Superior temporal gyrus (tissue), 1 donor: ENCODE measurements around the gene UTS2.

Experiments
- DNase-seq: peaks from one replicate; pipeline ENCODE4 v3.0.0-alpha.2; 2016; ENCODE audit errors: extremely low spot score

UTS2 gene, protein sequence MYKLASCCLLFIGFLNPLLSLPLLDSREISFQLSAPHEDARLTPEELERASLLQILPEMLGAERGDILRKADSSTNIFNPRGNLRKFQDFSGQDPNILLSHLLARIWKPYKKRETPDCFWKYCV

DNA sequence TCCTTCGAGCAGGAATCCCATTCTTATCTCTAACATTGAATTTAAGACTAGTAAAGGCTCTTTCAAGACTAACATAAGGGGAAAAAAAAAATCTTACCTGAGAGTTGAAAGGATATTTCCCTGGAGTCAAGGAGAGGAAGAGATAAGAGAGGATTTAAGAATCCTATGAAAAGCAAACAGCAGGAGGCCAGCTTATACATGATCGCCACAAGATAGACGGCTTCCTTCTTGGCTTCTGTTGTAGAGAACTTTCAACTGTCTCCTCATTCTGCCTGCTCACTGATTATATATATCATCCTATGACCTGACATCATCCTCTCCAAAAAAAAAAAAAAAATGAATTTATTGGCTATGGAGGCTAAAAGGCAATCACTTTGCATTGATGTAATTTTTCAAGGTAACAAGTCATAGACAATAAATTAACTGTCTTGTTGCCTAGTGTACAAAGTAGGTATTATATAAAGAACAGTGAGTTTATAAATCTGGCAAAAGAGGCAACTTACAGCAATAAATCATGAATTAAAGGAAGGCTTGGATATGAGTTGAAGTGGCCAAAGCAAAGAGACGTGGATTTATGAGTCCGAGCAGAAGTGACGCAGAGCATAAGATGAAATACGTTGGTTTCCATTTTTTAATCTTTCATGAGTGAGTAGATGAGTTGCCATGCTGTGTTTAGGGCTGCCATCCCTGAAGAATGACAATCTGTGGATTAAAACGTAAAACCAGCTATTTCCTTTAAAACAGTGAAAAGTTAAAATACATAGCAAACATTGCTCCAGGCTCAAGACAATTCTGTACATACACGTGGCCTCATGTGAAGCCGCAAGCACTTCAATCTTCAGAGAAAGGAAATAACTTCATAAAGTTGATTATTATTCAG lies at the start of gene UTS2:
Gene UTS2 (minus strand): TSS at position 262 of the 880 bp plus-strand sequence. CDS start 62 bp downstream, at position 200.
- DNase-seq: no peak

DNA sequence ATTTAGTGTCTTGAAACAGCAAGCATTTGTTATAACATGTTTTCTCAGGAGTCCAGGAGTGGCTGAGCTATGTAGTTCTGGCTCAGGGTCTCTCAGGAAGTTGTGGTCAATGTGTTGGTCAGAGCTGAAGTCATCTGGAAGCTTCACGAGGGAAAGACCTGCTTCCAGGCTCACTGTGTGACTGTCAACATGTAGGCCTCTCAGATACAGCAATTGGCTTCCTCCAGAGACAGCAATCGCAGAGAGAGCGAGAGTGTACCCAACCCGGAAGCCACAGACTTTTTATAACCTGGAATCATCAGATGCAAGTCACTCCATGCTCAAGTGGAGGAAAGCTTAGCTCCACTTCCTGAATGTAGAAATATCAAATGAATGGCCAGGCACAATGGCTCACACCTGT lies 46.9 kb upstream of the UTS2 start:
- no peak for DNase-seq

DNA sequence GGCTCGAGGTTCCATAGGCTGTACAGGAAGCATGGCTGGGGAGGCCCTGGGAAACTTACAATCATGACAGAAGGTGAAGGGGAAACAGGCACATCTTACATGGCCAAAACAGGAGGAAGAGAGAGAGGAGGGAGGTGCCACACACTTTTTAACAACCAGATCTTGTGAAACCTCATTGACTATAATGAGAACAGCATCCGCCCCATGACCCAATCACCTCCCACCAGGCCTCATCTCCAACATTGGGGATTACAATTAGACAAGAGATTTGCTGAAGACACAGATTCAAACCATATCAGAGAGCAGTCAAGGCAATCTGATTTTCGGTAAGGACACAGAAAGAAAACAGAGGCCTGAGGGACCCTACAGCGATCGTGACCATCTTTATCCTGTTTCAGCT lies 46.1 kb upstream of the UTS2 start:
- no peak for DNase-seq

DNA sequence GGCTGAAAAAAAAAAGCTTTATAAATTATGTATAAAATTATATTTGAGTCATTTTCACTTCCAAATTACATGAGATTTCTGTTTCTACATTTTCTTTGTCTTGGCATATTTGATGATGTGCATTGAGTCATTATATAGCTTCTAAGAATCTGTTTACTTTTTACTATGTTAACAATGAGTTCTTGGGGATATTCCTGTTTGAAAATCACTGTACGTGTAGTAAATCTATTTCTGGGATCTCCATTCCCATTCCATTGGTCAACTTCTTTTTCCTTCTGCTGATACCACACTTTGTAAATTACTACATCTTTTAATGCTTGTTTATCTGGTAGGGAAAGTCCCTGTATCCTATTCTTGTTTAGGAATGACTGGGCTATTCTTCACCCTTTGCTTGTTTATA lies 44.1 kb upstream of the UTS2 start:
- no peak for DNase-seq

DNA sequence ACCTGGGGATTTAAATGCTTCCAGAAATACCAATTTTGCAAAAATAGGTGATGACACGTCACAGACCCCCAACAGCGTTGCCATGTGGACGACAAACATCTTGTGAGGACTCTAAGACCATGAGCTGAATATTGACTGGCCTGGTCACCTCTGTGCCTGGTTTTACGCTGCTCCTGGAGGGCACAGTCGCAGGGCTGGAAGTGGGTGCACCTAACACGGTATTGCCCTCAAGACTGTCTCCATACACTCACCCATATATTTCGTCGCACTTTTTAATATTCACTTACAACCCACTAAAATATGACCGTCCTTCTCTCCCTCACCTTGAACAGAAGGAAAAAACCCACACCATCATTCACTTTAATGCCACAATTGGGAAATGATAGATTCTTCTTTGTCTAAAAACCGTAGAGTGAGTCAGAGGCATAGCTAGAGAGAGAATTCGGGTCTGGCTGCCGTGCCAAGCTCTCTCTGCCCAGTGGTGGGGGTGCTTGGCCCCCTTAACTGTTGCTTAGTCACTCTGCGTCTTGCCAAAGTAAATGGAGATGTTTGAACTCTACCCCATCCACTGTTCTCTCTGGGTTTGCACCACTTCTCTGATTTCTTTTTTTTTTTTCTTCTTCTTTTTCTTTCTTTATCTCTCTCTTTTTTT lies 40.8 kb upstream of the UTS2 start:
- DNase-seq: no peak

DNA sequence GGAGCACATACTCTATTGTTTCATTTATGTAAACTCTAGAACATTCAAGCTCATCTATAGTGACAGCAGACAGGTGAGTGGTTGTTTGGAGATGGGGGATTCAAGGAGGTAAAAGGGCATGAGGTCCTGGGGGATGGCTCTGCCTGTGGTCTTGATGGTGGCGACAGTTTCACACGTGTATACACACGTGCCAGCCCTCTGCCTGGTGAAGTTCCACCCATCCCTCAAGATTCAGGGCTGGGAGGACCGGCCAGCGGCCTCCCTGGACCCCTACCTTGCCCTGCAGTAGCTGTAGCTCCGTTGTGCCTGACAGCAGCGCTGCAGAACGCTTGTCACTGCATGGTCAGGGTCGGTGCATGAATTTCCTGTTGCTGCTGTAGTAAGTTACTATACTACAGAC lies 38.9 kb upstream of the UTS2 start:
- no peak for DNase-seq

DNA sequence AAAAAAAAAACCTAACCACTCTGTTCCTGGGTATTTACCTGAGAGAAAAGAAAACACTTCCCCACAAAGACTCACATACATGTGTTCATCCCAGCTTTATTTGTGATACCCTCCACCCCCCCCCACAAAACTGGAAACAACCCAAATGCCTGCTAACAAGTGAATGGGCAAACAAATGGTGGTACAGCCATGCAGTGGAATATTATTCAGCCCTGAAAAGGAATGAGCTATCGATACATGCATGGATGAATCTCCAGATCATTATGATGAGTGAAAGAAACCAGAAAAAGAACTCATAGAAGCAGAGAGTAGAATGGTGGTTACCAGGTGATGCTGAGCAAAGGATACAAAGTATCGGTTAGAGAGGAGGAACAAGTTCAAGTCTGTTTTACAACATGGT lies 38.0 kb upstream of the UTS2 start:
- DNase-seq: no peak

DNA sequence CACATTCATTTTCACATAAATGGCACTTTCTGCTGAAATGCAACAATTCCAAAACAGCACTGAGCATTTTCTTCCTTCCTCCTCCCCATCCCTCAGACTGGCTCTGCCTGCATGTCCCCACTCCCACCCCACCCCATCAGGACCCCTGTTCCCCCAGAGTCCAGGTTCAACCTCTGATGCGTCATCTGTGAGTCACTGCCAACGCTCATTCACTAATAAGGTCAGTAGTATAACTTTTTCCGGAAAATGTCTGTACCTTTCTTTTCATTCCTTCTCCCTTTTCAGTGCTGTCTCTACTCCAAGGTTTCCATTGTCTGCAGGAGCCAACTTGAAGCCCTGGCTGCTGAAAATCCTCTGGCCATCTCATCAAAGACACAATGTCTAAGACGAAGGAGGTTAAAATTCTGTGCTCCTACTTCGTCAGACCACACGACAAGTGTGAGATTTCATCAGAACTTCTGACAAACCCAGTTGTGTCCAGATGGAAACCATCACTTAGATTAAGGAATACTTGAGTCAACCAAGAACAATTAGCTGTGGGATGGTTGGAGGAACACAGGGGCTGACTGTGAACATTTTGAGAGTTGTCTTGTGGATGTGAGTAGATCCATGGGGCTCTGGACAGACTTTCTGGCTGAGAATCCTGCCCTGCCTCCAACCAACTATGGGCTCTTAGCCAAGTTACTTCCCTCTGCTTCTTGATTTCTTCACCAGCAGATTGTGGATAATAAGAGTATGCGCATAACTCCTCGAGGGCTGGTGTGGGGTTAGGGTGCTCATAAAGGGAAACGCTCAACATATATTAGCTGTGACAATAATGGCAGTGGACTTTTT lies 35.6 kb upstream of the UTS2 start:
- no peak for DNase-seq

DNA sequence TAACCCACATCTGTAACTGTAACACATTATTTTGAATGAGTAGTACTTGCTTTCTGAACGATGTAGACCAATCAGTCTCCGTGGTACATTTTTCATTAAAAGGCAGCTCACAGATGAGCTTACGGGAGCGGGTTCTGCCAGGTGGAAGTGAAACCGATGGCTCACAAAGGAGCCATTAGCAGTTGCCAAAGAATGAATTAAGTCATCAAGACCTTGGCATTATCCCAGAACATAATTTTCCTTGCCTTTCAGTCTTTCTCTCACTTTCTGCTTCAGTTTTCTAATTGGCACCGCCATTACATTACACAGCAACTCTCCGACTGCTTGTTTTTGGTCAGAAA lies 33.5 kb upstream of the UTS2 start:
- peak; percentile 13 for DNase-seq

DNA sequence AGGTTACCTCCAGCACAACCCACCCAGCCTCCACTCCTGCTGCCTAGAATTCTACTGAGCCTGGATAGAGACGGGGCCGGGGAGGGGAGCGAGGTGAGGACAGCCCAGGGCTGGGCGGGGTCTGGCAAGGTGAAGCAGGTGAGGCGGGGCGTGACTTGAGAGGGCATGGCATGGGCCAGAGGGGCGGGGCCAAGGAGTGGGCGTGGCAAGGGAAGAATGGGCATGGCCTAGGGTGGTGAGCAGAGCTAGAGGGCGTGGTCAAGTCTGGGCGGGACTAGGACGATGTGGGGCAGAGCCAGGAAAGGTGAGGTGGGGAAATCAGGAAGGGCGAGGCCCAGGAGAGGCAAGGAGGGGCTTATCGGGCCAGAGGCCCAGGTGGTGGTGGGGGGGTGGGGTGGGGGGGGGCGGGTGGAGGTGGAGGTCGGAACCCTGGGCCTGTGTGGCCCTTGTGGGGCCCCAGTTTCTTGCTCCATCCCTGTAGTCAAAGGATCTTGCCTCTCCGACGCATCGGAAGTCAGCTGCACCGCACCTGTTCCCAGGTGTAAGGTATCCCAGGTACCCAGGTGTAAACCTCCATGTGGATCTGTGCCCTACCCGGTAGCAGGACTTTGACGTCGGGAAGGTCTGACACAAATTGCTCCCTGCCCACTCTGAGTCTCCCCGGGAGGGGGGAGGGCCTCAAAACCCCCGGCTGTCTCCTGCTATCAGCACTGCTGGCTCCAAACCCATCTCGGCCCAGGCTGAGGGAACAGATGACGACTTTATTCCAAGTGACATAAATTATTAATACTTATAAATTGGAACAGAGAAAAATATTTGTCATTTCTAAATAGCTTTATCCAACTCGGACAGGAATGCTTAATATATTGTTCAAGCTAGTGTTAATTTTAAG lies 32.9 kb upstream of the UTS2 start:
- DNase-seq: no peak

DNA sequence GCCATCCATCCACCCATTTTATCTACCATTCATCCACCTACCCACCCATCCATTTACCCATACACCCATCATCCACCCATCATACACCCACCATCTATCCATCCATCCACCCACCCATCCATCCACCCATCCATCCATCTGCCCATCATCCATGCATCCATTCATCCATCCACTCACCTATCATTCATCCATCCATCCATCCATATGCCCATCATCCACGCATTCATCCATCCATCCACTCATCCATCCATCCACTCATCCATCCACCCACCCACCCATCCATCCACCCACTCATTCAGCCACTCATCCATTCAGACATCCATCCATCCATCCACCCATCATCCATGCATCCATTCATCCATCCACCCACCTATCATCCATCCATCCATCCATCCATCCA lies 31.9 kb upstream of the UTS2 start:
- no peak for DNase-seq

DNA sequence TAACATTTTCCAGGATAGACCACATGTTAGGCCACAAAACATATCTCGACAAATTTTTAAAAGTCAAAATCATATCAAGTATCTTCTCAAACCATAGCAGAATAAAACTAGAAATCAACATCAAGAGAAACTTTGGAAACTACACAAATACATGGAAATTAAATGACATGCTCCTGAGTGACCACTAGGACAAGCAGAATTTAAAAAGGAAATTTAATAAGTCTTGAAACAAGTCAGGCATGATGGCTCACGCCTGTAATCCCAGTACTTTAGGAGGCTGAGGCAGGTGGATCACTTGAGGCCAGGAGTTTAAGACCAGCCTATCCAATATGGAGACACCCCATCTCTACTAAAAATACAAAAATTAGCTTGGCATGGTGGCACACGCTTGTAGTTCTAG lies 26.4 kb upstream of the UTS2 start:
- DNase-seq: no peak

DNA sequence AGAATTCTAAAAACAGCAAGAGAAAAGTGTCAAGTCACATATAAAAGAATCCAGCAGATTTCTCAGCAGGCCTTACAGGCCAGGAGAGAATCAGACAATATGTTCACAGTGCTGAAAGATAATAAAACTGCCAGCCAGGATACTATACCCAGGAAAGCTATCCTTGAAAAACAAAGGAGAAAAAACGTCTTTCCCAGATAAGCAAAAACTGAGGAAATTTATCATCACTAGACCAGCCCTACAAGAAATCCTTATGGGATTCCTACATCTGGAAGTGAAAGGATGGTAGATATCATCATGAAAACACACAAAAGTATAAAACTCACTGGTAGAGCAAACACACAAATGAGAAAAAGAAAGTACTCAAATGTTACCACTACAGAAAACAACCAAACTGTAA lies 25.2 kb upstream of the UTS2 start:
- DNase-seq: no peak

DNA sequence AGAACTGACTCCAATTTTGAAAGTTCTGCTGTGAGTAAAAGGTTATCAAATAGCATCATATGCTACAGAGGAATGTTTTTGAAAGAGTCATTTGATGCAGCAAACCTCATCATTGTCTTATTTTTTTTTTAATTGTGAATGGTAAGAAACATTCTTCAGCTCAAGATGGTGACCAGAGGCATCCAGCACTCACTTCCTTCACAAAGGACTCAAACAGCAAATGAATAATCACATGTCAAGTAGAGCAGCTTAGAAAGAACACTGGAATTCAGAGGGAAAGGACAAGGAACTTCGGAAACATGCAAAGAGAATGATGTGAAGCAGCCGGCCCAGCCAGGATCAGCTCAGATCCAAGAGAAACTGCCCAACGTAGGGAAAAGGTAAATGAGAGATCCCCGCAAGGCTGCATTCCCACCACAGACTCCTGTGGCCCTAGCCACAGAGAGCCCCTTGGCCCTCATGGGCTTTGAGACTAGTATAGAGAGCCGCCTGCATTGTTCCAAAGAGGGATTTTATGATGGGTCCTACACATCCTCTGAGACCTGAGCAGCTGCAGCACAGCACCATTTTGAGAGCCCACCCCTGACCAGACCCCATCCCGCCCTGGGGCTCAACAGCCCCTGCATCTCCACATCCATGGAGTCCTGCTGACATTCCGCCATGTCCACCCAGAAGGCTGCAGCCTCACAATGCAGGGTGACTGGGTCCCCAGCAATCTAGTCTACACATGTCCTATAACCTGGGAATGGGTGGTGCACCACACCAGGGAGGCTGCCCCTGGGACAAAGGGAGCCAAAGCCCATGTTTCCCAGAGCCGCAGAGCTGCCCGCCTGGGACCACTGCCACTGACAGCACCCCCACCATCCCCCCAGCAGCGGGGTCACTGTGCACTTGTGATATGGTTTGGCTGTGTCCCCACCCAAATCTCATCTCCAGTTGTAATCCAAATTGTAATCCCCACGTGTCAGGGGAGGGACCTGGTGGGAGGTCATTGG lies 21.2 kb upstream of the UTS2 start:
- no peak for DNase-seq

DNA sequence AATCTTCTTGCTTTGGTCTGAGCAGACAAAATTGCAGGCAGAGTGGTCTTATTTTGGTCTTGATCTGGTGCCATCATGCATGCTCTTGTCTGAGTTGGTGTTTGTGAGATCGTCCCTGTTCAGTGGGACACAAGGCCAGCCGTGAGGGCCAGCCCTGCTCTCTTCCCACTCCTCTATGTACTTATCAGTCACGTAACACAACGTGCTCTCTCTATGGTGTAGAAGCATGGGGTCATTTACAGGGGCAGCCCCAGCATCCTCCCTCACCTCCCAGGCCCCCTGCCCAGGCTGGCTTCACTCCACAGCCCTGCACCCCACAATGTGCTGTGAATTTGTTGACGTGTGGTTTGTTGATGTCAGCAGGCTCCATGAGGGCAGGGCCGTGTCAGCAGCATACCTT lies 18.3 kb upstream of the UTS2 start:
- no peak for DNase-seq

DNA sequence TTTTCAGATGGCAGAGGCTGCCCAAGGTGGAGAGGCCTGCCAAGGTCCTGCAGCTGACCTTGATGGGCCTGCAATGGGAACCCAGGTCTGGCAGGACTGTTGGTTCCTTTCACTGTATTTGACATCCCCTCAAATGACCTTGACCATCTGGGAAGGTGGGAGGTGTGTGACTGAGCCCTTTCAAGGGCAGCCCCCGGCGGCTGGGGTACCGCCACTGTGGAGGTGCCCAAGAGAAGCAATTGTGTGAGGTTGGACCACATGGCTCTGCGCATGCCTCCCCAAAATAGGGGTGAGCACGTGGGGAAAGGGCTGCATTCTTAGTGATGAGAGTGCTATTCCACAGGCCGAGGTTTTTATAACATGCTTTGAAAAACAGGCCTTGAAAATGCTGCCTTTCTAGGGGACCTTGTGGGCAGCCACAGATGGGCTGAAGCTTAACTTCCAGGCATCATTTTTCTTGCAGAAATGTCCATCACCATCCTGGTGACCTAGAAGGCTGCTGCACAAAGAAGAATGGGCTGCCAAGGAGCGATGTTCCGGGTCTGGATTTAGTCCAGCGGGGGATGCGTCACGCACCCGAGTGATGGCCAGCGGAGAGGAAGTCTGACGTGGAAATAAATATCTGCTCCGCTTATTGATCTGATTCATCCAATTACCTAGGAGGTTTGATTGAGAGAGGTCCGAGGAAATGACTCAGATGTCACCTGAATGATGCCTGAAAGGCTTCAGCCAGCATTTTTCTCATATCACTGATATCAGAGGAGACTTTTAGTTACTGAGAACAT lies 16.5 kb upstream of the UTS2 start:
- no peak for DNase-seq

DNA sequence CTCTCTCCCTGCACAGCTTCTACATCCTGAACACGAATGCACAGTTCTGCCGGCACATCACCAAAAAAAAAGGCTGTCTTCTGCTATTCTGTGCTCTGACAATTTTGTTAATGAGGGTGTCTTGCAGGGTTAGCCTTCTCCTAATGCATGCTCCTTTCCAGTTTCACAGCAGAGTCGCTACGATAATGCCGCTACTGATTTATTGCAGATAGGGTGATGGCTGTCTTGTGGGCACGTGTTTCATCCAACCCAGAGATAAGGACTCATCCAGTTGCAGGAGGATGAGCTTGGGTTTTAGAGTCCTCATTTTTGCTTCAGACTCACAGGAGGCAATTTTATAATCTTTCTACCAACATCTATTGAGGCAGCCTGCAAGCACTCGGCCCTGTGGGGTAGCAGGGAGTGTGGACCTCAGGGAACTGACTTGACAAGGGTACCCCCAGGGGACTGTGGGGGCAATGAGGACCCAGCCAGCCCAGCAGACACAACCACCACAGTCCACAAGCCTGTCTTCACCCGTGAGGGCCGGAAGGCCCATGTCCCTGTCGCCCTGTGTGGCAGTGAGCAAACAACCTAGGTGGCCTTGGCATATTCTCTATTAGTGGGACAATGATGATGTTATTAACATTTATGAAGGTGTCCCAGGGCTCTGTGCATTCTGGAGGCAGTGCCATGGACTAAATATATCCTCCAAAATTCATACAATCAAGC lies 15.4 kb upstream of the UTS2 start:
- DNase-seq: no peak

DNA sequence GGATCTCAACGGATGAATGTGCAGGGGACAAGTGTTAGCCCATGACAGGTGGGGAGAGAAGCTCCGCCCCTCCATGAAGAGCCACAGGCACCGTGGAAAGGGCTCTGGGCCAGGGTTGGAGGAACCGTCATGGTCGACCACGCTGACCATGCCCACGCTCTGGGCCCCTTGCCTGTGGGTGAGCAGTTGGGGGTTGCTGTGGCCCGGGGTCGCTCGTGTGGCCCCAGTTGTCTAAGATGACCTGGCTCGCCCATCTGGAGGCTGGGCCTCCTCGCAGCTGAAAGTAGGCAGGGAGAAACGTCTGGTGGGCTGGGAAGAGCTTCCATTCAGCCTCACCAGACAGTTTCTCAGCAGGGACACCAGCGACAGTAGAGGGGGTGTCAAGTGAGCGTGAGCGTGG lies 13.1 kb upstream of the UTS2 start:
- DNase-seq: no peak
